ENCODE data around the gene RNF212. TPM values are rescaled to one million over a fixed set of nuclear protein-coding genes. Genes with fewer than 3 reads are reported as not detected.

The RNF212 gene
- total and polyA plus RNA-seq, 9 of the 15 experiments (the other 6 are each of a cell fraction or from before 2014, with no cell fraction given) = 0.04 TPM; not detected in 8

DNA sequence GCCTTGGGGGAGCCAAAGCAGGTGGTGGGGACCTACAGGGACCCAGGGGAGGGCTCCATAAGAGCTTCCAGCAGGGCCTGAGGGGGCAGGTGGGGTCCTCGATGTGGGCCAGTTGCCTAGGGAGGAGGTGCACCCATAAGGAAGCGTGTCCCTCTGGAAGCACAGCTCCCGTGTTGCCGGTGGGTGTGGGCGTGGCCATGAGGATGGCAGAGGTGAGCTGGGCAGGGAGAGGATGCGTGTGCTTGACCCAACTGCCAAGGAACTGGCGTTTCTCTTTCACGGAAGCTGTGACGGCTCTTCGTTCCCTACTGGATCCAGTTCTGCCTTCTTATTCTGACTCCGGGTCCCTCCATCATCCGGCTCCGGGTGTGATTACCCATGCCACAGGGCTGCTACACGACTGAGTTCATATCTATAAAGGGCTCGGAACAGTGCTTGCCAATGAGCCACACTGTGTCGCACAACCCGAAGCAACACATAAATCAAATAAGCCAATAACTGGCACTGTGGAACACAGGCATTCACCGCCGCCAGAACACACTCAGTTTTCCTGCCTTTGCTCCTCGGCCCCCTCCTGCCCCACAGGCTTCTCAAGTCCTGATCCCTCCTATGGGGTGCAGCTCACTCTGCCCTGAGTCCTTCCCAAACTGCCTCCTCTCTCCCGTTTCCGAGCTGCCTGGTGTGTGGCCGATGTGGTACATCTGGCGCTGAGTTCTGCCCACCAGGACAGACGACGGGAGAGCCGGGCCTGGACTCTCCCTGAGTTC lies 35.5 kb downstream of the RNF212 start (continued):
- TF ChIP-seq KAT7 (CRISPR knock-in tag; IDR thresholded peaks at IDR 0.05; ENCODE audit: borderline replicate concordance) (no peak), BACH1 (tag; IDR thresholded peaks at IDR 0.05) (no peak), ZNF77 (CRISPR knock-in tag; IDR thresholded peaks at IDR 0.05) (no peak), PRPF4 (IDR thresholded peaks at IDR 0.05; ENCODE audit: insufficient read depth, low read depth, low read length, poor library complexity, severe bottlenecking) (no peak), ZNF23 (CRISPR knock-in tag; IDR thresholded peaks at IDR 0.05) (no peak), KLF6 (CRISPR knock-in tag; IDR thresholded peaks at IDR 0.05; ENCODE audit: borderline replicate concordance) (no peak), ZNF143 (CRISPR knock-in tag; IDR thresholded peaks at IDR 0.05) (no peak)
- TF ChIP-seq, protein P1, sequence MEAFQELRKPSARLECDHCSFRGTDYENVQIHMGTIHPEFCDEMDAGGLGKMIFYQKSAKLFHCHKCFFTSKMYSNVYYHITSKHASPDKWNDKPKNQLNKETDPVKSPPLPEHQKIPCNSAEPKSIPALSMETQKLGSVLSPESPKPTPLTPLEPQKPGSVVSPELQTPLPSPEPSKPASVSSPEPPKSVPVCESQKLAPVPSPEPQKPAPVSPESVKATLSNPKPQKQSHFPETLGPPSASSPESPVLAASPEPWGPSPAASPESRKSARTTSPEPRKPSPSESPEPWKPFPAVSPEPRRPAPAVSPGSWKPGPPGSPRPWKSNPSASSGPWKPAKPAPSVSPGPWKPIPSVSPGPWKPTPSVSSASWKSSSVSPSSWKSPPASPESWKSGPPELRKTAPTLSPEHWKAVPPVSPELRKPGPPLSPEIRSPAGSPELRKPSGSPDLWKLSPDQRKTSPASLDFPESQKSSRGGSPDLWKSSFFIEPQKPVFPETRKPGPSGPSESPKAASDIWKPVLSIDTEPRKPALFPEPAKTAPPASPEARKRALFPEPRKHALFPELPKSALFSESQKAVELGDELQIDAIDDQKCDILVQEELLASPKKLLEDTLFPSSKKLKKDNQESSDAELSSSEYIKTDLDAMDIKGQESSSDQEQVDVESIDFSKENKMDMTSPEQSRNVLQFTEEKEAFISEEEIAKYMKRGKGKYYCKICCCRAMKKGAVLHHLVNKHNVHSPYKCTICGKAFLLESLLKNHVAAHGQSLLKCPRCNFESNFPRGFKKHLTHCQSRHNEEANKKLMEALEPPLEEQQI (IDR thresholded peaks at IDR 0.05) = no peak

All from K562 (cell line).